Stimulated activated CD4-positive, alpha-beta T cell treated with anti-CD3 and anti-CD28 coated beads, Interleukin-4, amount 100 ng/mL, for 48 hours (primary cell): ENCODE results near the gene TMEM11.

Experiments used
- DNase-seq, 2 donors: peaks; one replicate each; pipeline ENCODE4 v3.0.0-alpha.2; 2020; ENCODE audit warnings: low read depth in 2 of 2

Gene TMEM11

GRCh38 chr17:21184570-21184969 is 29.4 kb downstream of the TMEM11 start:
- no peak for DNase-seq

GRCh38 chr17:21183468-21183867 is 30.5 kb downstream of the TMEM11 start:
- no peak for DNase-seq

GRCh38 chr17:21177854-21178600 is 35.9 kb downstream of the TMEM11 start:
- DNase-seq: no peak

GRCh38 chr17:21177401-21177800 is 36.6 kb downstream of the TMEM11 start:
- no peak for DNase-seq

GRCh38 chr17:21176773-21177395 is 37.1 kb downstream of the TMEM11 start:
- no peak for DNase-seq

- no peak for DNase-seq
These were observed 39.2 kb downstream of the TMEM11 start for GRCh38 chr17:21174713-21175112.

- no peak for DNase-seq
These were observed 39.8 kb downstream of the TMEM11 start for GRCh38 chr17:21174186-21174585.

GRCh38 chr17:21173543-21173942 is 40.4 kb downstream of the TMEM11 start:
- DNase-seq: no peak

GRCh38 chr17:21172846-21173245 is 41.1 kb downstream of the TMEM11 start:
- no peak for DNase-seq

- no peak for DNase-seq
These were observed 41.9 kb downstream of the TMEM11 start for GRCh38 chr17:21171970-21172510.

GRCh38 chr17:21171309-21171922 is 42.5 kb downstream of the TMEM11 start:
- no peak for DNase-seq

GRCh38 chr17:21170809-21171208 is 43.2 kb downstream of the TMEM11 start:
- DNase-seq: no peak

- no peak for DNase-seq
These were observed 44.5 kb downstream of the TMEM11 start for GRCh38 chr17:21169496-21169895.

GRCh38 chr17:21168555-21168865 is 45.5 kb downstream of the TMEM11 start:
- DNase-seq: no peak

- no peak for DNase-seq
These were observed 46.7 kb downstream of the TMEM11 start for GRCh38 chr17:21167303-21167702.

- no peak for DNase-seq
These were observed 47.3 kb downstream of the TMEM11 start for GRCh38 chr17:21166595-21167210.

- no peak for DNase-seq
These were observed 47.9 kb downstream of the TMEM11 start for GRCh38 chr17:21165922-21166594.

GRCh38 chr17:21164620-21165019 is 49.3 kb downstream of the TMEM11 start:
- no peak for DNase-seq

GRCh38 chr17:21164216-21164615 is 49.7 kb downstream of the TMEM11 start:
- DNase-seq: no peak

GRCh38 chr17:21163101-21163500 is 50.9 kb downstream of the TMEM11 start:
- no peak for DNase-seq

GRCh38 chr17:21162394-21162775 is 51.6 kb downstream of the TMEM11 start:
- DNase-seq: no peak
